PC-9 (cell line): ENCODE measurements around the gene XYLT2.

Experiments
- CTCF ChIP-seq: fragments of 200-600 bp; sonication (generic); conservative IDR thresholded peaks from 2 replicates; pipeline ENCODE4 v1.6.1; 2017; ENCODE audit warnings: mixed run types, antibody characterized with exemption, mild to moderate bottlenecking, moderate library complexity
- EZH2 ChIP-seq: fragments of 200-600 bp; sonication (generic); IDR thresholded peaks from 2 replicates; pipeline ENCODE4 v1.8.0; 2017; ENCODE audit warnings: antibody characterized with exemption, low read depth

GRCh38 chr17:50349243-50349600, 3.3 kb downstream of the XYLT2 start:
- no peak for TF ChIP-seq EZH2
- TF ChIP-seq CTCF, result no peak
